ENCODE results near the gene ZNF646. TPM values are rescaled to one million over a fixed set of nuclear protein-coding genes. Genes with fewer than 3 reads are reported as not detected.

Gene ZNF646
- total and polyA plus RNA-seq, 2 of the 13 experiments (the other 11 are each of a cell fraction or from before 2014, with no cell fraction given), result 3.4 to 10.9 TPM

- TF ChIP-seq RNF219 (CRISPR knock-in tag; IDR thresholded peaks at IDR 0.05) (no peak), POGK (CRISPR knock-in tag; conservative IDR thresholded peaks at IDR 0.05) (peak; percentile 55; the same call in 1 of the 2 replicates), FOSL2 (CRISPR knock-in tag; IDR thresholded peaks at IDR 0.05) (peak; percentile 66), GABPA (IDR thresholded peaks at IDR 0.05; ENCODE audit: low read depth, low read length) (peak; percentile 96), GABPA (CRISPR knock-in tag; IDR thresholded peaks at IDR 0.05; ENCODE audit: low read depth) (peak; percentile 98), ZNF318 (CRISPR knock-in tag; IDR thresholded peaks at IDR 0.05) (peak; percentile 91; the same call in 1 of the 2 replicates), ZNF878 (CRISPR knock-in tag; IDR thresholded peaks at IDR 0.05) (peak; percentile 58; the same call in 1 of the 2 replicates), KLF16 (CRISPR knock-in tag; IDR thresholded peaks at IDR 0.05) (peak; percentile 51 to 94; a peak in 1 of 4 replicates), EP300 (IDR thresholded peaks at IDR 0.05; ENCODE audit: low read depth in 2 of 2, low read length in 2 of 2) (peak in 1 of 2 experiments; percentile 34; a peak in 1 of 4 replicates), EP300 (CRISPR knock-in tag; IDR thresholded peaks at IDR 0.05; ENCODE audit: borderline replicate concordance) (peak; percentile 43; the same call in 1 of the 2 replicates), TSC22D2 (CRISPR knock-in tag; IDR thresholded peaks at IDR 0.05; ENCODE audit: borderline replicate concordance) (peak; percentile 32; the same call in 1 of the 2 replicates), NPAS2 (CRISPR knock-in tag; IDR thresholded peaks at IDR 0.05; ENCODE audit: borderline replicate concordance) (no peak), MEF2D (CRISPR knock-in tag; IDR thresholded peaks at IDR 0.05) (peak; percentile 70), SAP130 (CRISPR knock-in tag; IDR thresholded peaks at IDR 0.05; ENCODE audit: low read depth) (peak; percentile 96)
Observed at GRCh38 chr16:31073970-31074813, at the start of gene ZNF646, which contains the start of gene ZNF668 (continued).
